SW480 (cell line): ENCODE results near the gene SERTAD1.

Experiments used
- DNase-seq: peaks from one replicate; pipeline ENCODE4 v3.0.0-alpha.2; 2016; ENCODE audit warnings: low spot score

SERTAD1 gene

DNA sequence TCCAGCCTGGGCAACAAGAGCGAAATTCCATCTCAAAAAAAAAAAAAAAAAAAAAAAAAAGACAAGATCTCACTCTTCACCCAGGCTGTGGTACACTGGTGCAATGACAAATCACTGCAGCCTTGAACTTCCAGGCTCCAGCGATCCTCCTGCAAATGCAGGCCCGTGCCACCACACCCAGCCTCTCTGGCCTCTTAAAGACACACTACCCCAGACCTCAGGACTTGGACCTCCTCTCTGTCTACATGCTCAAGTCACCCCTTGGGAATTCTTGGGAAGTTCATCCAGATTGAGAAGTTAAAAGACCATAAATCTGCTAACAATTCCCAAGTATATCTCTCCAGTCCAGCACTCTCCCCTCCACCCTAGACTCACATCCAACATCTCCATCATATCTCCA is 25.2 kb downstream of the SERTAD1 start:
- no peak for DNase-seq

DNA sequence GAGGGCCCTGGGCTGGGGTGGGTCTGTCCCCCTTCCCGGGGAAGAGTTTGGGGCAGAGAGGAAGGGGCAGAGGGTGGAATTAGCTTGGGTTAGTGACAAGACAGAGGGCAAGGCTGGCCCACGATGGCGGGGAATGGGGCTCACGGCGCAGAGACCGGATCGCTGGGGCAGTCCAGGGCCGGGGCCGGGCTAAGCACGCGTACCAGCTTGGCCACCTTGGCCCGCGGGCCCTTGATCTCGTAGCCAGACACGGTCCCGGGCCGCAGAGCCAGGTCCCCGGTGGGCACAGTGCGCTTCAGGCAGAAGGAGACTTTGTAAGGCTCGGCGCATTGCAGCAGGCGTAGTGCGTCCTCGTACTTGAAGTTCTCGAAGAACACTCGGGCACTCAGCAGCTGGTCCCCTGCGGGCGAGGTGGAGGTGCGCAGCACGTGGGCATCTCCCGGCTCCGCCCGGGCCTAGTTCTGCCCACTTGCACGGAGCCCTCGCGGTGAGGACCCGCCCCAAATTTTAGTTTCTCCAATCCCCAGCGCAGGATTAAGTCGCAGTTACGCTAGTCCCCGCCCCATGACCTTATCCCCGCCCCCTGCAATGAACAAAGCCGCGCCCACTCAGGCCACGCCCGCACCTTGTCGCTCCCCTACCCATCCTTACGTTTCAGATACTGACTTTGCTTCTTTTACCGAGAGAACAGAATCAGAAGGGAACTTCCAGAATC is 27.2 kb downstream of the SERTAD1 start:
- DNase-seq = no peak

DNA sequence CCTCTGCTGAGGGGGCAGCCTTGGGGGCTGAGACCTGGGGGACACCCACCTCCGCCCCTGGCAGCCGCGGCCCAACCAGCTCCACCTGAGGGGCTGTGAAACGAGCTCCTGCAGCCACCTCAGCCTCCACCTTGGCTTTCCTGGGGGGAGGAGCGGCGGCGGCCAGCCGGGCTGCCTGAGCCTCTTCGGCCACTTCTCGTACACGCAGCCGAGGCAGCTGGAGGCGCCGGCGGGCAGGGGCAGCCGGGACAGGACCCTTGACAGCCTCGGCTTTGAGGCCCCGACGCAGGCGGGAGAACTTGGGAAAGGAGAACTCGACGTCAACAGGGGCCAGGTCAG is 28.3 kb downstream of the SERTAD1 start:
- DNase-seq = no peak

DNA sequence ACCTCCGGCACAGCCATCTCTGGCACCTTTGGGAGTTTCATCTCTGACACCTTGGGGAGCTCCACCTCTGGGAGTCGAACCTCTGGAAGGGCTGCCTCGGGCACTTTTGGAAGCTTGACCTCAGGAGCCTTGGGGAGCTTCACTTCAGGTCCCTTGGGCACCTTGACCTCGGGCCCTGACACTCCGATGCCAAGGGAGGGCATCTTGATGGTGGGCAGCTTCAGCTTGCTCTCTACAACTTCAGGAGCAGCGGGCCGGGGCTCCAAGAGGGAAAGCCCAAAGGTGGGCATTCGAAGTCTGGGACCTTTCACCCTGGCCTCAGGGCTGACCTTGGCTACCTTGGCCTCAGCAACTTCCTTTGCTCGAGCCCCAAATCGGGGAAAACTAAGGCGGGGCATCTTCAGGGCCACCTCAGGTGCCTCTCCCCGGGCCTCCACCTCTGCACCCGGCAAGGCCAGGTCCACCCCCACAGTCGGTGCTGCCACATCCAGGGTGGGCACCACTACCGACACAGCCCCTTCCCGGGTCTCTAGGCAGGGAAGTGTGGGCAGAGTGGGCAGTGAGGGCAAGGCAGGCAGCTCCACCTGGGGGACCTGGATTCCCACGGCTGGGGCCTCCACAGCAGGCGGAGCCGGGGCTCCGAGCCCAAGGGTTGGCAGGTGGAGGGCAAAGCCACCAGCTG is 28.8 kb downstream of the SERTAD1 start:
- DNase-seq = no peak

DNA sequence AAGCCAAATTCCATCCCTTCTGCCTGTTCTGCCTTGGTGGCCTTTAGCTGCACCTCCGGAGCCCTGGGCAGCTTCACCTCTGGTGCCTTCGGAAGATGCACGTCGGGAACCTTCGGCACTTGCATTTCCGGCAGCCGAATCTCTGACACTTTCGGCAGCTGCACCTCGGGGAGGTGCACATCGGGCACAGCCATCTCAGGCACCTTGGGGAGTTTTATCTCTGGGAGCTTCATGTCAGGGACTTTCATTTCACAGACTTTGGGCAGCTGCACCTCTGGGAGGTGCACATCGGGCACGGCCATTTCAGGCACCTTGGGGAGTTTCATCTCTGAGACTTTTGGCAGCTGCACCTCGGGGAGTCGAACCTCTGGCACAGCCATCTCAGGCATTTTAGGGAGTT is 29.8 kb downstream of the SERTAD1 start:
- DNase-seq = no peak

DNA sequence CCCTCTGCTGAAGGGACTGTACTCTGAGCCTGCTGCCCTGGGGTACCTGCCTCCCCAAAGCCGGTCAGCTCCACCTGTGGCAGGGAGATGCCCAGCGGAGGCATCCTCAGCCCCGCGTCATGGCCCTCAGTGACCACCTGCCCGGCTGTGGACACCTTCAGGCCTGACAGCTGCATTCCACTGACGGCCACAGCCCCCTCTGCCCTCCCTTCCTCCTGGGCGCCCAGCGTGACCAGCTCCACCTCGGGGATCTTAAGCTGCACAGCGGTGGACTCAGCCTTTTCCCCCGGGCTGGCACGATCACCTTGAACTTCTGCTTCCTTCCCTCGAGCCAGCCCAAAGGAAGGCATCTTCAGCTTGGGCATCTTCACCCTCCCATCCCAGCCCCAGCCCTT is 31.0 kb downstream of the SERTAD1 start:
- DNase-seq = no peak

DNA sequence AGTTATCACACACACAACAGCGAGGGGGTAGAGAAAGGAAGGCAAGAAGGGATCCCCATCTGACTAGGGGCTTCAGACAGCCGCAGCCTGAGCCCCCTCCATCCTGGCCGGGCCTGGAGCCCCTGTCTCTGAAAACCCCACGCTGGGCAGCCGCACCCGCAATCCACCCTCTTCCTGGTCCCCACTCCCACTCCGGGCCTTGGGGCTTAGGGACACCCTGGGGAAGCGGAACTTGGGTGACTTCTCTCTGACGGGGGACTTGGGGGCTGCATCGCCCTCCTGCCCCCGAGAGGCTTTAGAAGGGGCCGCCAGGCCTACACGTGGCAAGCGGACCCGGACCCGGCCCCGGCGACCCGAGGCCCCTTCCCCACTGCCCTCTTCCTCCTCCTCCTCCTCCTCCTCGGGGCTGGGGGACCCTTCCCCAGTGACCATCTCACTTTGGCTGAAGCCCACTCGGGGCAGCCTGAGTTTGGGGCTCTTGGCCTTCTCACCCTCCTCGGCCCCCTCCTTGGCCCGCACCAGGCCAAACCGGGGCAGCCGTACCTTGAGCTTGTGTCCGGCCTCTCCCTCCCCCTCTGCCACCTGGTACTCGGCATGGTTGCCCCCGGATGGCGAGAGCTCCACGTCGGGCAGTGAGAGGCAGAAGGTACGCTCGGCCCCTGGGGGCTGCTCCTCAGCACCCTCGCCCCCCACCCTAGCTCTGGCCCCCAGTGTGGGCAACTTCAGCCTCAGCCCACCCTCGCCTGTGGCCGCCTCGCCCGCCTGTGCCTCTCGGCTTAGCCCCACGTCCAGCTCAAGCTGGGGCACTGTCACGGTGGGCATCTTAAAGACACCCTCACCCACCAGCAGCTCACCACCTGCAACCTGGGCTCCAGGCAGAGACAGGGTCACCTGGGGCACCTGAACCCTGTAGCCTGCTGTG is 31.6 kb downstream of the SERTAD1 start:
- no peak for DNase-seq

DNA sequence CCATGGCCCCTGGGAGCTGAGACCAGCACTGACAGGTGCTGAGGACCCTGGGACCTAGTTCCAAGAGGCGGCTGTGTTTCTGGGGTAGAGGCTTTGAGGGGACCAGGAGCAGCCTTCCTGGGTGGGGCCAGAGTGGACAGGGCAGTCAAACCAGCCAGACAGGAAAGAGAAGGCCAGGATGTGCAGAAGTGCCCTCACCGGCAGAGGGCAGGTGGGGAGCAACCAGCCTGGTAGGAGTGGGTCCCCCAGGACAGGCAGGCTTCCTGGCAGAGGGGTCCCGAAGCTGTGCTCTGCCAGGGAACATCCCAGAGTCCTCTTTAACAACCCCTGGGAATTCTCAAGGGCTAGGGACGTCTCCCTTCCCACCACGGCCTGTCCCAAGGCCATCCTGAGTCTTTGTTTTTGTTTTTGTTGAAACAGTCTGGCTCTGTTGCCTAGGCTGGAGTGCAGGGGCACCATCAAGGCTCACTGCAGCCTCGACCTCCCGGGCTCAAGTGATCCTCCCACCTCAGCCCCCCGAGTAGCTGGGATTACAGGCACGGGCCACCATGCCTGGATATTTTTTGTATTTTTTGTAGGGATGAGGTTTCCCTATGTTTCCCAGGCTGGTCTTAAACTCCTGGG is 32.8 kb downstream of the SERTAD1 start:
- DNase-seq = peak; percentile 33

DNA sequence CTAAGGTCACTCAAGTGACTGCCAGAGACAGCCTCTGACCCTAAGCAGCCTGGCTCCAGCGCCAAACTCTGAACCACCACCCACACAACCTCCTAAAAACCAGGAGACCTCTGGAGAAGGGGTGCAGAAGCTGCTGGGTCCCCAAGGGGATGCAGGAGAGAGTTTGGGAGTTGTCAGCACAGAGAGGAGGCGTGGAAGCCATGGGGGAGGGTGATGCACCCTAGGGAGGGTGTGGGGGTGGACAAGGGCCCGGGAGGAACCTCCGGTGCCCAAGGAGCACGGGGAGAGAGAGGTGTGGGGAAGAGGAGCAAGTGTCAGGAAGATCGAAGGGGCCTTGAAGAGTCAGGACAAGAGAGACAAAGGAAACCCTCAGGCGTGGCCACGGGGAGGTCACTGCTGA is 33.7 kb downstream of the SERTAD1 start:
- DNase-seq = no peak

DNA sequence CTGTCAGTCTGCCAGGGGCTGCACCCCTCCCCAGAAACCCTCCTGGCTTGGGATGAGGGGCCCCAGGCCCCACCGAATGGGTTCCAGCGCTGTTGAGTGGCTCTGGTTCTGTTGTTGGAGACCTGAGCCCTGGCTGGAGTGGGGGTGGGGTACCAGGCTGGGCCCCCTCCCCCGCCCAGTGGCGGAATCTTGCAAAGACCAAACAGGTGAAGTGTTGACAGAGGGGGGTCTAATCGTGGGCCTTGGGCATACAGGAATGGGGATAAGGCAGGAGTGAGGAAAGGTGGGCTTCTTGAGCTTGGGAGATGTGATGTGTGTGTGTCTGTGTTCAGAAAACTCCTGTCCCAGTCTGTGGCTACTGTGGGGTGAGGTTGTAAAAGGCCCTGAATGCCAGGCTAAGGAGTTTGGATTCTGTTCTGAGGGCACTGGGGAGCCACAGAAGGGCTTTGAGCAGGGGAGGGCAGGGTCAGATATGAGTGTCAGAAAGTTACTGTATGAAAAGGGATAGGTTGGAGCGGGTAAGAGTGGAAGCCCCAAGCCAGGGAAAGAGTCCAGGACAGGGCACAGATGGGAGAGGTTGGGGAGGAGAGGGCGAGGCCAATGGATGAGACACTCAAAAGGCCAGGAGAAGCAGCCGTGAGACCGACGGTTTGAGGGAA is 35.6 kb downstream of the SERTAD1 start, which contains the start of gene HIPK4:
TSS of gene HIPK4 (minus strand) at position 98 of the 659 bp plus-strand sequence. CDS start 279 bp downstream, outside the sequence.
- no peak for DNase-seq

DNA sequence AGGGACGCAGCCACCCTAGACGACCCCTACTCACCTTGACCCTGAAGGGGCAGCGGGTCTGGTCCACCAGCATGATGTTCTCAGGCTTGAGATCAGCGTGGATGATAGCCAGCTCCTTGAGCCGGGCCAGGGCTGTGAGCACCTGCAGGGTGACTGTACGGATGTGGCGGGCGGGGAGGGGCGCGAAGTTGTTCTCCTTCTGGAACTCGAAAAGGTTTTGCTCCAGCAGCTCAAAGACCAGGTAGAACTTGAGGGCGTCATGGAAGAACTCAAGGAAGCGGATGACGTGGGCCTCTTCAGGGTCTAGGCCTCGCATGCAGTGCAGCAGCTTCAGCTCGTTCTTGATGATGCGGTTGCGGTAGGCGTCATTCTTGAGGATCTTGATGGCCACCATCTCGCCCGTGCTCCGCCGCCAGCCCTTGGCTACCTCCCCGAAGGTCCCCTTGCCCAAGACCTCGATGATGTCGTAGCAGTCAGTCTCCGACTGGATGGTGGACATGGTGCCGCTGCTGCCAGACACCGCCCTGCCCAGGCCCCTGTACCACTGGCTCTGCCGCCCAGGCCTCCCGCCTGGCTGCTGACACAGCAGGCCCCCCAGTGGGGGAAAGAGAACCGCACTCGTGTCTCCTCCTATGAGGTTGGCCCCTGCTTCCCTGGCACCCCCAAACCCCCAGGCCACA is 36.2 kb downstream of the SERTAD1 start:
- no peak for DNase-seq

DNA sequence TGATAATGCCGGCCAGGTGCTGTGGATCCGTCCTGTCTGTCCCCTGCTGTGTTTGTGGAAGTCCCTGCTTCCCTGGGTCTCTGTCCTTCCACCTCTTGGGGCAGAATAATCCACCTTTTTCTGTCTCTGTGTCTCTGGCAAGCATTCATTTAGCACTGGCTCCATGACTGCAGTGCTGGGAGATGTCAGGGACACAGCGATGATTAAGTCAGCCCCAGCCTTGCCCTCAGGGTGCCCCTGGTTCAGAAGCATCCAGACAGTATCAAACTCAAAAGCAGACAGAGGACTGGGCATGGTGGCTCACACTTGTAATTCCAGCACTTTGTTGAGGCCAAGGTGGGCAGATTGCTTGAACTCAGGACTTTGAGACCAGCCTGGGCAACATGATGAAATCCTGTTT is 37.3 kb downstream of the SERTAD1 start:
- no peak for DNase-seq

DNA sequence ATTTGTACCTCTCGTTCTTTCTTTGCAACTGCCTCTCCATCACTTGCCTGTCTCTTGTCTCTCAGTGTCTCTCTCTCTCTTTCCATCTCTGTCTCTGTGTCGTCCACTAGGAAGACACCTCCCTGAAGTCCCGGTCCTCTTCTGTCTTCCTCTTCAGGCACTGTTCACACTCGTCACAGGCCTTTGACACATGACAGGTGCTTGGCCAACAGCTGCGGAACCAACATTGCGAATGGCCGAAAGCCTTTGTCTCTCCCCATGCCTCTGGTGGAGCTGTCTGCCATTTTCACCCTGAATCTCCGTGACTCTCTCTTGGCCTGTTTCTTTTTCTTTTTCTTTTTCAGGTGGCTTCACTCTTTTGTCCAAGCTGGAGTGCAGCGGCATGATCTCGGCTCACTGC is 38.6 kb downstream of the SERTAD1 start:
- DNase-seq = no peak

DNA sequence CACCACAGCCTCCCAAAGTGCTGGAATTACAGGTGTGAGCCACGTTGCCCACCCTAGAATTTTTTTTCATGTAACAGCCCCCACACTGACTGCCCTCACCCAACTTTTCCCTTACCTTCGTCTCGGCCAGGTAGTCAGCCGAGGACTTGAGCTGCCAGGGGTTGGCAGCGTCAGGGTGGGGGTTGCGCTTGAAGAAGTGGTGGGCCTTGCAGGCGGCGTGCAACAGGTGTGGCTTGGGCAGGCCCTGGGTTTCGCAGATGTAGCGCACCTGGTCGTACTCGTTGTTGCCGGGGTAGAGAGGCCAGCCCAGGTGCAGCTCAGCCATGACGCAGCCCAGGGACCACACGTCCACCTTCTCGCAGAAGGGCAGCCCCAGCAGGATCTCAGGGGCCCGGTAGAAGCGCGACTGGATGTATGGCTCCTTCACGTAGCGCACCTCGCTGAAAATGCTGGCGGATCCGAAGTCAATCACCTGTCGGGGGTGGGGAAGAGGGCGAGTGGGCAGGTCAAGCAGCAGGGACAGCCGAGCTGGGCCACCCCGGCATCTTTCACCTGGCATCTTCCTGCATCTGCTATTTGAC is 42.0 kb downstream of the SERTAD1 start:
- DNase-seq = no peak

DNA sequence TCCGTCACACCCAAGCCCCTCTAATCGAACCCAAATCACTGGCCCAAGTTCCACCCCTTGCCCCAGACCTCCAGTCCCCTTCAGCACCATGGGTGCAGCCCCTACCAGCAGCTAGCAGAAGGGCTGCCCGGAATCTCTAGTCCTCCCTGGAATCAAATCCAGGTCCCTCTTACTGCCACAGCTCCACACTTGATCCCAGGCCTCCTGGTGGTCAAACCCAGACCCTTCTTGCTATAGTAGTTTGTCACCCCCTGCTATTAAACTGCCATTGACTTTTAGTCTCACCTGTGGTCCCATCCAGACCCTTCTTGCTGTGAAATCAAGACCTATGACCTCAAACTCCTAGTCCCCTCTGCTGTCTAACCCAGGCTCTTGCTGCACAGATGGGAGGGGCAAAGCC is 44.5 kb downstream of the SERTAD1 start:
- DNase-seq = no peak

DNA sequence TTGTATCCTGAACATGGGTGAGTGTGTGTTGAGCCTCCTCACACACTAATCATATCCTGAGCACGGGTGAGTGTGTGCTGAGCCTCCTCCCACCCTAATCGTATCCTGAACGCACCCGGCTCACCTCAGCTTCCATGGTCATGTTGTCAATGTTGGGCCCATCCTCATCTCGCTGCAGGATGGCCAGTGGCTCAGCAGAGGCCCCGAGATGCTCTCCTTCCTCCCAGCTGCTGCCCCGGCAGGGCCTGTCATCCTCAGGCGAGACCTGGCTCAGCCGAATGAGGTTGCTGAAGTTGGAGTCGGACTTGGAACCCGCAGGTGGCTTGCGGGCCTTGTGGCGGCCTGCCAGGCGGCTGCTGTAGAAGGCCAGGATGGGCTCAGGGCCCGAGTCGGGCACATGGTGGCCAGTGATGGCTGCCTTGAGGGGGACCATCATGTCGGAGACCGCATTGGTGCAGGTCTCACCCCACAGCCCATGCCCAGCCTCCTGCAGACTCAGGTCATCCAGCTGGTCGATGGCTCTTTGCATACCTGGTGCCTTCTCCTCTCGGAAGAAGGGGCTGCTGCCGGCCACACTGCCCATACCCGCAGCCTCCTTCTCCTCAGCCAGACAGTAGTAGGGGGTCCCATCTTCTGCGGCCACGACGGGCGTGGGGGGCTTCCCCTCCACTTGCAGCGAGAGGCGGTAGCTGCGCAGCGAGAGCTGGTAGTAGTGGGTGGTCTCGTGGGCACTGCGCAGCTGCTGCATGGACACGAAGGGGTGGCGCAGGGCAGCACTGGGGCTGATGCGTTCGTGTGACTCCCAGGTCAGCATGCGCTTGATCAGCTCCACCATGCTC is 45.4 kb downstream of the SERTAD1 start:
- no peak for DNase-seq

DNA sequence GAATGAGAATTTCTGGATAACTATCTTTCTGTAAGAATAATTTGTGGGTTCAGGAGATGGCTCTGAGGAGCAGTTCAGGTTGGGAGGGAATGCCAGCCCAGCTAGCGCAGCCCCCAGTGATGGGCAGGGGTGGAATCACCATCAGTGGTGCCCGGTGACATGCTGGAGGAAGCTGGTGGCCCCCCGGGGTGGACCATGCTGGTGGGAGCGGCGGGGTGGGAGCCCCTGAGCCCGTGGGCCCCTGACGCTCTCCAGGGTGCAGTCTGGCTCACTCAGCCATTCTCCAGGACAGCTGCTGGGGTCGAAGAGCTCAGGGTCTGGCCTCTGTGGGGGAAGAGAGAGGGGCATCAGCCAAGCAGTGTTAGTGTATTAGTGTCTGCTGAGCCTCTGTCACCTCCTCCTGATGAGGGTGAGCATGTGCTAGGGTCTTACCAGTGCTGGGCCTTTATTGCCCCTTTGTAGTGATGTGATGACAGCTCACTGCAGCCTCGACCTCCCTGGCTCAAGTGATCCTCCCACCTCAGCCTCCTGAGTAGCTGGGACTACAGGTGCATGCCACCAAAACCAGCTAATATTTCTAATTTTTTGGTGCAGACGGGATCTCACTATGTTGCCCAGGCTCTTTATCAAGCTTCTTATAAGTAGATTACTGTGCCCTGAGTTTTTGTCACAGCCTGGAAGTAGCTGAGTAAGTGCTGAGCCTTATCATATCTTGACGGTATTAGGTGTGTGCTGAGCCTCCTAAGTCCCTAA is 46.2 kb downstream of the SERTAD1 start:
- DNase-seq = no peak

DNA sequence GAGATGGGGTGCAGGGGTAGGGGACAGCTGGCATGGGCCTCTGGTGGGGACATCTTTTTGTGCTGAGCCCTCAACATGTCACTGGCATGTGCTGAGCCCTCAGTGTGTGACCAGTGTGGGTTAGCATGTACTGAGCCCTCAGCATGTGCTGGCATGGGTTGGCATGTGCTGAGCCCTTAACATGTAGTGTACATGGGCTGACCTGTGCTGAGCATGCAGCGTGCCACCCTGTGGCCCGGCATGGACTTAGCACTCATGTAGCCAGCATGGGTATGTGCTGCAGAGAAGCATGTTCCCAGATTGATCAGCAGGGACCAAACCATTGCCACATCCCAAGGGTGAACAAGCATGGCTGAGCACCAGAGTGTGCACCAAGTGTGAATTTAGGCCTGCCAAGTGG is 47.3 kb downstream of the SERTAD1 start:
- no peak for DNase-seq

DNA sequence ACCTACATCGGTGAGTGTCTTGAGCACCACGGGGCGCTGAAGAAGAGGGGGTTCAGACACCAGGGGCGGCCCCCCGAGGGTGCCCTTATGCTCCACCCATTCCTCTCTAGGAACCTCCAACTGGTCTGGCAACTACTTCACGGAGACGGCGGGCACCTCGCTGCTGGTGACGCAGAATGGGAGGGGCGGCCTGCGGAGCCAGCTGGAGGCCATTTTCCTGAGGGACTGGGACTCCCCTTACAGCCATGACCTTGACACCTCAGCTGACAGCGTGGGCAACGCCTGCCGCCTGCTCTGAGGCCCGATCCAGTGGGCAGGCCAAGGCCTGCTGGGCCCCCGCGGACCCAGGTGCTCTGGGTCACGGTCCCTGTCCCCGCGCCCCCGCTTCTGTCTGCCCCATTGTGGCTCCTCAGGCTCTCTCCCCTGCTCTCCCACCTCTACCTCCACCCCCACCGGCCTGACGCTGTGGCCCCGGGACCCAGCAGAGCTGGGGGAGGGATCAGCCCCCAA is 47.9 kb downstream of the SERTAD1 start:
- DNase-seq = no peak
